Body of pancreas (tissue), 4 donors: ENCODE results near the gene SLC12A5. TPM values are rescaled to one million over a fixed set of nuclear protein-coding genes. Genes with fewer than 3 reads are reported as not detected.

Experiments used
- ATAC-seq: fragments of 150-250 bp; one replicate; pipeline ENCODE4 v1.9.1; 2016
- DNase-seq, 4 donors: peaks; one replicate each; pipeline ENCODE4 v3.0.0-alpha.2; 2019
- H3K27ac ChIP-seq, 4 donors: fragments of 200-600 bp; sonication (generic); 1 replicate in 3 of 4; 2 replicates in 1 of 4; pipeline versions ENCODE4 v1.5.1 to v1.6.1; 2016 to 2019; ENCODE audit warnings: mild to moderate bottlenecking in 1 of 4, mixed read lengths in 1 of 4, moderate library complexity in 1 of 4
- H3K27me3 ChIP-seq, 2 donors: fragments of 200-600 bp; sonication (generic); one replicate each; pipeline ENCODE4 v1.6.0; 2016; ENCODE audit warnings: mild to moderate bottlenecking in 1 of 2
- H3K36me3 ChIP-seq, 2 donors: fragments of 200-600 bp; sonication (generic); replicated peaks in 1 of 2; 2 replicates each; pipeline ENCODE4 v1.5.1; 2016; ENCODE audit warnings: low read depth in 2 of 2; ENCODE audit not compliant: insufficient read depth in 1 of 2
- H3K4me1 ChIP-seq: fragments of 200-600 bp; sonication (generic); one replicate; pipeline ENCODE4 v1.6.0; 2016
- H3K4me3 ChIP-seq, 2 donors: fragments of 200-600 bp; sonication (generic); 1 replicate in 1 of 2; 2 replicates in 1 of 2; pipeline ENCODE4 v1.5.1; 2016 to 2019
- H3K9me3 ChIP-seq, 3 donors: fragments of 200-600 bp; sonication (generic); 1 replicate in 2 of 3; 2 replicates in 1 of 3; pipeline ENCODE4 v1.5.1; 2016
- CTCF ChIP-seq, 7 experiments: fragments of 450-650 bp in 4 of 7; fragments of 200-600 bp in 3 of 7; sonication (generic) in 3 of 7; IDR thresholded peaks; one replicate each; pipeline ENCODE4 v1.5.1; 2016 to 2019; ENCODE audit warnings: antibody characterized with exemption in 7 of 7
- POLR2A ChIP-seq, 3 donors: fragments of 450-650 bp; IDR thresholded peaks; one replicate each; pipeline ENCODE4 v1.6.1; 2016; ENCODE audit warnings: antibody characterized with exemption in 3 of 3, mild to moderate bottlenecking in 2 of 3
- WGBS, 2 donors: methylation state at CpG; one replicate each; pipeline ENCODE4 v1.1.5; 2017; 5-methylcytosine and 5-hydroxymethylcytosine counted together
- intact Hi-C: fragments of 100-400 bp; cut with DNase I; formaldehyde crosslinking; loops from one replicate; pipeline ENCODE4 v1.15.1; 2023
- total RNA-seq, 2 donors: library from RNA; depleted of rRNA; stranded (reverse); fragments of >200 nt; gene quantifications; one replicate each; pipeline ENCODE4 v1.1.0, GENCODE V29; 2016

Gene SLC12A5
- total RNA-seq, 2 donors from 2014 or later, result not detected

GRCh38 chr20:46062151-46062550, 33.1 kb downstream of the SLC12A5 start:
- 78 to 94% methylated on average over 4 of the region's 4 CpGs for WGBS, 2 donors
- Histone ChIP-seq H3K27me3 (no peaks in the 10 kb centered on the region), H3K4me3 (no peak overlapping the region), H3K27ac (no peak overlapping the region), H3K4me1 (peaks cover 32% of the 10 kb centered on the region), H3K36me3 (peaks cover 21 to 34% of the 10 kb centered on the region in 2 donors), H3K9me3 (no peaks in the 10 kb centered on the region)
- DNase-seq (no peak), ATAC-seq (no peak)
- intact Hi-C loops, result no loop called here
- TF ChIP-seq CTCF (IDR thresholded peaks at IDR 0.05), result no peak
- TF ChIP-seq POLR2A (IDR thresholded peaks at IDR 0.05), result no peak

- no peaks in the 10 kb centered on the region for H3K27me3 ChIP-seq
- intact Hi-C loops, result no loop called here
- no peak overlapping the region for H3K4me3 ChIP-seq
- H3K9me3 ChIP-seq, result no peaks in the 10 kb centered on the region
- DNase-seq, result no peak
- peaks cover 21 to 34% of the 10 kb centered on the region in 2 donors for H3K36me3 ChIP-seq
- WGBS, 2 donors, result 92 to 94% methylated on average over 11 to 12 of the region's 12 CpGs
- no peak overlapping the region for H3K27ac ChIP-seq
- ATAC-seq, result no peak
- TF ChIP-seq CTCF (IDR thresholded peaks at IDR 0.05) (no peak), POLR2A (IDR thresholded peaks at IDR 0.05) (no peak)
- peaks cover 28% of the 10 kb centered on the region for H3K4me1 ChIP-seq
Measured at GRCh38 chr20:46062621-46063020, 33.6 kb downstream of the SLC12A5 start.

GRCh38 chr20:46063151-46063550, 34.1 kb downstream of the SLC12A5 start:
- 96% methylated on average over 8 of the region's 8 CpGs for WGBS, 2 donors
- ATAC-seq (no peak), DNase-seq (no peak)
- H3K27ac ChIP-seq, result no peak overlapping the region
- intact Hi-C loops, result no loop called here
- peaks cover 23% of the 10 kb centered on the region for H3K4me1 ChIP-seq
- peaks cover 21 to 38% of the 10 kb centered on the region in 2 donors for H3K36me3 ChIP-seq
- TF ChIP-seq CTCF (IDR thresholded peaks at IDR 0.05) (no peak), POLR2A (IDR thresholded peaks at IDR 0.05) (no peak)
- no peaks in the 10 kb centered on the region for H3K27me3 ChIP-seq
- no peaks in the 10 kb centered on the region for H3K9me3 ChIP-seq
- H3K4me3 ChIP-seq, result no peak overlapping the region

- intact Hi-C loops, result no loop called here
- WGBS, 2 donors, result 84 to 85% methylated on average over 3 of the region's 3 CpGs
Measured at GRCh38 chr20:46063652-46064054, 34.6 kb downstream of the SLC12A5 start.

More at GRCh38 chr20:46063652-46064054, 34.6 kb downstream of the SLC12A5 start:
- no peak overlapping the region for H3K4me3 ChIP-seq
- DNase-seq (no peak), ATAC-seq (no peak)
- H3K36me3 ChIP-seq, result peaks cover 21 to 42% of the 10 kb centered on the region in 2 donors
- H3K9me3 ChIP-seq, result no peaks in the 10 kb centered on the region
- no peaks in the 10 kb centered on the region for H3K27me3 ChIP-seq
- H3K27ac ChIP-seq, result no peak overlapping the region
- H3K4me1 ChIP-seq, result peaks cover 18% of the 10 kb centered on the region
- no peak for TF ChIP-seq POLR2A (IDR thresholded peaks at IDR 0.05)
- no peak for TF ChIP-seq CTCF (IDR thresholded peaks at IDR 0.05)
